Motor neuron (in vitro differentiated cells): ENCODE data around the gene DOCK6. TPM values are rescaled to one million over a fixed set of nuclear protein-coding genes. Genes with fewer than 3 reads are reported as not detected.
A peak's percentile ranks its signal among the peaks of the same experiment; 100 is the strongest.
"Not testable (repeated sequence)": the region's sequence is repeated elsewhere in the genome, so short reads cannot be mapped to it uniquely, and the experiment has no call there.

Experiments used
- ATAC-seq, 8 experiments: fragments of 200-7000 bp; cut with Tn5 transposase; replicated peaks in 6 of 8; 2 replicates each; pipeline ENCODE4 v1.8.0; 2021; ENCODE audit warnings: mild to moderate bottlenecking in 8 of 8, moderate library complexity in 8 of 8
- H3K27ac ChIP-seq, 2 donors: fragments of 250-450 bp; sonication (Bioruptor Pico); 2 replicates each; pipeline ENCODE4 v1.9.0; 2021; ENCODE audit warnings: antibody characterized with exemption in 2 of 2, mild to moderate bottlenecking in 2 of 2, moderate library complexity in 1 of 2
- H3K4me1 ChIP-seq, 2 donors: fragments of 250-450 bp; sonication (Bioruptor Pico); replicated peaks in 1 of 2; 2 replicates each; pipeline ENCODE4 v1.6.1; 2021; ENCODE audit warnings: antibody characterized with exemption in 2 of 2, mild to moderate bottlenecking in 2 of 2, moderate library complexity in 1 of 2
- H3K4me3 ChIP-seq, 5 donors: fragments of 250-450 bp; sonication (Bioruptor Pico); 2 replicates each; pipeline ENCODE4 v1.9.0; 2021; ENCODE audit warnings: antibody characterized with exemption in 5 of 5, mild to moderate bottlenecking in 5 of 5, moderate library complexity in 4 of 5
- WGBS, 10 experiments: fragments of 450-650 bp; shearing (Covaris generic); methylation state at CpG; one replicate each; pipeline ENCODE4 v1.0.0; 2022; 5-methylcytosine and 5-hydroxymethylcytosine counted together
- in situ Hi-C, 9 experiments: fragments of 400-800 bp; cut with MboI; loops; one replicate each; pipeline ENCODE4 v1.15.0; 2021; ENCODE audit warnings: low sequenced_read_pairs in 9 of 9, low pct_unique_long_range_greater_than_20kb in 2 of 9; ENCODE audit not compliant: unreplicated experiment in 9 of 9
- total RNA-seq, 8 experiments: library from RNA; unstranded; fragments of 300-600 nt; gene quantifications; 2 replicates each; pipeline versions ENCODE4 v1.2.3 to v1.2.4, GENCODE V29; 2022

The DOCK6 gene
- total RNA-seq, 8 experiments from 2014 or later = 5.4 to 60.0 (median 14.7) TPM

GRCh38 chr19:11165486-11166030, 96.8 kb downstream of the DOCK6 start:
- 20 to 100% (median 95%) methylated on average over 1 to 6 of the region's 13 CpGs; no CpG with 5 or more reads in 2 of the 10 experiments for WGBS, 10 experiments
- H3K4me3 ChIP-seq = no peak overlapping the region
- in situ Hi-C loops = no loop called here
- ATAC-seq = no peak
- H3K4me1 ChIP-seq = no peaks in the 10 kb centered on the region
- H3K27ac ChIP-seq = no peak overlapping the region

- Histone ChIP-seq H3K4me3 (no peak overlapping the region), H3K27ac (no peak overlapping the region), H3K4me1 (no peaks in the 10 kb centered on the region)
- in situ Hi-C loops = no loop called here
- WGBS, 10 experiments = 40 to 84% (median 67%) methylated on average over 3 to 14 of the region's 17 CpGs; no CpG with 5 or more reads in 3 of the 10 experiments
- ATAC-seq = no peak
Measured at GRCh38 chr19:11164879-11165406, 97.4 kb downstream of the DOCK6 start.

GRCh38 chr19:11164296-11164695, 98.0 kb downstream of the DOCK6 start:
- H3K27ac ChIP-seq = no peak overlapping the region
- H3K4me3 ChIP-seq = no peak overlapping the region
- 33 to 81% (median 74%) methylated on average over 1 to 10 of the region's 11 CpGs for WGBS, 10 experiments
- no peaks in the 10 kb centered on the region for H3K4me1 ChIP-seq
- ATAC-seq = no peak
- in situ Hi-C loops = no loop called here

GRCh38 chr19:11160440-11160768, 101.9 kb downstream of the DOCK6 start:
- in situ Hi-C loops, ATAC-seq, H3K4me3 ChIP-seq, H3K27ac ChIP-seq, H3K4me1 ChIP-seq: not testable (repeated sequence)
- WGBS, 10 experiments = 75 to 93% (median 86%) methylated on average over 1 to 2 of the region's 2 CpGs; no CpG with 5 or more reads in 6 of the 10 experiments

GRCh38 chr19:11159598-11160439, 102.5 kb downstream of the DOCK6 start:
- WGBS, 10 experiments = 12 to 100% (median 71%) methylated on average over 1 to 14 of the region's 16 CpGs; no CpG with 5 or more reads in 1 of the 10 experiments
- H3K4me1 ChIP-seq = peaks cover 0 to 3% of the 10 kb centered on the region in 2 donors
- in situ Hi-C loops = no loop called here
- ATAC-seq = no peak
- H3K27ac ChIP-seq = no peak overlapping the region
- no peak overlapping the region for H3K4me3 ChIP-seq

GRCh38 chr19:11155373-11156120, 106.8 kb downstream of the DOCK6 start, which contains the start of gene SPC24:
SPC24 (minus strand) TSS chr19:11155782; CDS start chr19:11155776, 6 bp downstream.
- Histone ChIP-seq H3K27ac (peak within 1 kb of the TSS; percentile 32 to 46), H3K4me1 (peaks cover 0 to 3% of the 10 kb centered on the region in 2 donors), H3K4me3 (peak within 1 kb of the TSS; percentile 41 to 50 (median 47))
- 0 to 5% (median 1%) methylated on average over 4 to 16 of the region's 50 CpGs; no CpG with 5 or more reads in 2 of the 10 experiments for WGBS, 10 experiments
- peak; percentile 93 to 99 (median 99) for ATAC-seq
- in situ Hi-C loops = no loop called here

GRCh38 chr19:11154683-11155047, 107.7 kb downstream of the DOCK6 start:
- Histone ChIP-seq H3K27ac (no peak overlapping the region), H3K4me3 (peak overlapping the region in 1 of 5 donors; percentile 41), H3K4me1 (peaks cover 0 to 3% of the 10 kb centered on the region in 2 donors)
- in situ Hi-C loops = no loop called here
- no peak for ATAC-seq
- WGBS, 10 experiments = 20 to 50% (median 28%) methylated on average over 1 to 4 of the region's 6 CpGs; no CpG with 5 or more reads in 4 of the 10 experiments

- in situ Hi-C loops = no loop called here
- WGBS, 10 experiments = 0 to 100% (median 83%) methylated on average over 2 to 8 of the region's 11 CpGs; no CpG with 5 or more reads in 2 of the 10 experiments
- peak in 3 of 8 experiments; percentile 12 to 33 (median 18) for ATAC-seq
- Histone ChIP-seq H3K27ac (no peak overlapping the region), H3K4me3 (no peak overlapping the region), H3K4me1 (peaks cover 0 to 3% of the 10 kb centered on the region in 2 donors)
Measured at GRCh38 chr19:11152318-11153062, 109.8 kb downstream of the DOCK6 start.

- Histone ChIP-seq H3K27ac (no peak overlapping the region), H3K4me1 (peaks cover 0 to 2% of the 10 kb centered on the region in 2 donors), H3K4me3 (no peak overlapping the region)
- no peak for ATAC-seq
- in situ Hi-C loops = no loop called here
- 21 to 100% (median 92%) methylated on average over 1 to 6 of the region's 7 CpGs; no CpG with 5 or more reads in 3 of the 10 experiments for WGBS, 10 experiments
Measured at GRCh38 chr19:11151181-11151580, 111.1 kb downstream of the DOCK6 start.

Other genes with a start within 250 kb of the DOCK6 start
- 100 to 1,000 TPM in 1 of 8 experiments, 10 to 100 TPM in 6, 1 to 10 TPM in 1; 8.3 to 101 (median 48.0) TPM for gene LDLR, start 173.1 kb downstream of the DOCK6 start, total RNA-seq
- gene SPC24, start 106.7 kb downstream of the DOCK6 start, total RNA-seq = 10 to 100 TPM in 3 of 8 experiments, 1 to 10 TPM in 4, under 1 TPM in 1; 0.36 to 34.9 (median 2.6) TPM
- 10 to 100 TPM in 5 of 8 experiments, 1 to 10 TPM in 3; 3.3 to 82.6 (median 30.3) TPM for gene KANK2, start 65.0 kb downstream of the DOCK6 start, total RNA-seq
- under 1 TPM in 2 of 8 experiments, not detected in 6; 0.49 to 0.85 TPM for gene ANGPTL8, start 22.9 kb downstream of the DOCK6 start, total RNA-seq
- not detected for gene TSPAN16, start 33.6 kb upstream of the DOCK6 start, total RNA-seq
- gene RAB3D, start 77.1 kb upstream of the DOCK6 start, total RNA-seq = 10 to 100 TPM in 4 of 8 experiments, 1 to 10 TPM in 4; 7.6 to 21.6 (median 10.7) TPM
- gene TMEM205, start 83.7 kb upstream of the DOCK6 start, total RNA-seq = 100 to 1,000 TPM in 3 of 8 experiments, 10 to 100 TPM in 5; 72.1 to 148 (median 92.9) TPM
- 10 to 100 TPM in 5 of 8 experiments, 1 to 10 TPM in 3; 4.4 to 22.3 (median 14.4) TPM for gene CCDC159, start 84.0 kb upstream of the DOCK6 start, total RNA-seq
- 10 to 100 TPM; 21.5 to 46.5 (median 28.0) TPM for gene PLPPR2, start 92.9 kb upstream of the DOCK6 start, total RNA-seq
- 1 to 10 TPM; 1.7 to 4.0 (median 2.2) TPM for gene SWSAP1, start 112.1 kb upstream of the DOCK6 start, total RNA-seq
- gene EPOR, start 121.8 kb upstream of the DOCK6 start, total RNA-seq = 1 to 10 TPM; 1.7 to 6.1 (median 3.4) TPM
- gene RGL3, start 156.8 kb upstream of the DOCK6 start, total RNA-seq = 1 to 10 TPM in 5 of 8 experiments, under 1 TPM in 3; 0.60 to 3.1 (median 1.2) TPM
- 1 to 10 TPM in 5 of 8 experiments, under 1 TPM in 3; 0.45 to 5.1 (median 1.6) TPM for gene ODAD3, start 172.6 kb upstream of the DOCK6 start, total RNA-seq
- gene PRKCSH, start 173.1 kb upstream of the DOCK6 start, total RNA-seq = 100 to 1,000 TPM; 160 to 255 (median 196) TPM
- gene ELAVL3, start 218.5 kb upstream of the DOCK6 start, total RNA-seq = 10 to 100 TPM in 5 of 8 experiments, under 1 TPM in 3; 0.22 to 95.6 (median 47.7) TPM
- gene ZNF653, start 243.3 kb upstream of the DOCK6 start, total RNA-seq = 10 to 100 TPM in 3 of 8 experiments, 1 to 10 TPM in 5; 2.5 to 12.8 (median 8.4) TPM